ENCODE measurements around the gene ZNF248. TPM values are rescaled to one million over a fixed set of nuclear protein-coding genes. Genes with fewer than 3 reads are reported as not detected.

ZNF248 gene
- total RNA-seq, 1 experiment from 2014 or later = 115 TPM

DNA sequence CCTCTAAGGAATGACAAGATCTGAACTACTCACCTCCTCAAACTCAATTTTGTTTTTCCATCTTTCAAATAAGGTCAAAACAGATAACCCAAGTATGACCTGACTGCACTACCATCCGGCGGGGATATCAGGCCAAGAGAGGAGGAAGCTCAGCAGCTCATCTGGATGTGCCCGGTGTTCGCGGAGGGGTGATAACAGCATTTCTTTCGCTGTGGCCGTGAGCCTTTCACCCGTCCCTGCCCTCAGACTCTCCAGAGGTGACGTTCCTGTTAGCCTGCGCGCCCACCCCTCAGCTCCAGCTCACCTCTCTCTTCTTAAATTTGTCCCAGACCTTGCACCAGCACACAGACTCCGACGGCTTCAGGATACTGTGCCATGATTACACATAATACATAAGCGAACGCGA lies 526 bp downstream of the ZNF248 start:
- CTCF ChIA-PET = interaction anchor here (1.1 kb wide), 1 partner anchor 102 kb away, joined by 5 read pairs; no protein-coding TSS in a partner anchor
- peak overlapping the region; percentile 86 for H3K4me2 ChIP-seq (ENCODE audit: low read length)
- H3K9ac ChIP-seq (ENCODE audit: low read length) = peak overlapping the region; percentile 87
- DNase-seq (peak; percentile 62), ATAC-seq (peak; percentile 8)
- peaks cover 67% of the 10 kb centered on the region for H3K79me2 ChIP-seq (ENCODE audit: low read length)
- H4K20me1 ChIP-seq (ENCODE audit: low read length) = peaks cover 7% of the 10 kb centered on the region; the same call in 1 of the 2 replicates
- peak overlapping the region; percentile 74 for H3K4me3 ChIP-seq (ENCODE audit: low read length)
- peak overlapping the region; percentile 85 for H3K27ac ChIP-seq (ENCODE audit: low read length)
- H3K36me3 ChIP-seq (ENCODE audit: low read depth, low read length) = peaks cover 50% of the 10 kb centered on the region
- no peaks in the 10 kb centered on the region for H3K9me2 ChIP-seq (replicated peaks; ENCODE audit: low read length)
- peaks cover 49% of the 10 kb centered on the region for H3K4me1 ChIP-seq (ENCODE audit: insufficient read depth, low read length)
- POLR2A ChIA-PET (ENCODE audit: unreplicated experiment) = interaction anchor here (1.0 kb wide), 1 partner anchor 67 kb away, joined by 13 read pairs; no protein-coding TSS in a partner anchor
- TF ChIP-seq EZH2 (IDR thresholded peaks at IDR 0.05; ENCODE audit: low read length, unreplicated experiment) (no peak), EZH2phosphoT487 (IDR thresholded peaks at IDR 0.05; ENCODE audit: borderline replicate concordance, low read length) (no peak), CTCF (conservative IDR thresholded peaks at IDR 0.05; ENCODE audit: low read depth, low read length) (no peak)
- BruUV-seq (replicated peaks) = TSS peak; percentile 39
- peaks cover 13% of the 10 kb centered on the region for H3F3A ChIP-seq (ENCODE audit: low read length, unreplicated experiment)
- intact Hi-C loops (cut with micrococcal nuclease) = loop anchor here (1.0 to 10.0 kb wide), 4 partner anchors 68 to 422 kb away; partner anchors contain the start of genes ZNF25 and ZNF37A
- peaks cover 20% of the 10 kb centered on the region for H3K9me3 ChIP-seq (ENCODE audit: low read length)
- H3K27me3 ChIP-seq (ENCODE audit: low read length) = no peaks in the 10 kb centered on the region
- H2AFZ ChIP-seq (ENCODE audit: low read length) = peak overlapping the region; percentile 80

GRCh38 chr10:37855636-37856035 lies 1.8 kb downstream of the ZNF248 start:
- Histone ChIP-seq H3K9ac (ENCODE audit: low read length) (peak overlapping the region; percentile 87), H3K9me2 (replicated peaks; ENCODE audit: low read length) (no peaks in the 10 kb centered on the region), H2AFZ (ENCODE audit: low read length) (peak overlapping the region; percentile 80), H3F3A (ENCODE audit: low read length, unreplicated experiment) (peaks cover 8% of the 10 kb centered on the region), H3K9me3 (ENCODE audit: low read length) (peaks cover 11% of the 10 kb centered on the region), H4K20me1 (ENCODE audit: low read length) (peaks cover 7% of the 10 kb centered on the region; the same call in 1 of the 2 replicates), H3K4me2 (ENCODE audit: low read length) (peak overlapping the region; percentile 86), H3K79me2 (ENCODE audit: low read length) (peaks cover 80% of the 10 kb centered on the region), H3K4me3 (ENCODE audit: low read length) (peak overlapping the region; percentile 74), H3K36me3 (ENCODE audit: low read depth, low read length) (peaks cover 56% of the 10 kb centered on the region), H3K27ac (ENCODE audit: low read length) (peak overlapping the region; percentile 85), H3K27me3 (ENCODE audit: low read length) (no peaks in the 10 kb centered on the region), H3K4me1 (ENCODE audit: insufficient read depth, low read length) (peaks cover 40% of the 10 kb centered on the region)
- intact Hi-C loops (cut with micrococcal nuclease) = loop anchor here (2.0 to 10.0 kb wide), 3 partner anchors 101 to 421 kb away; partner anchors contain the start of gene ZNF37A
- POLR2A ChIA-PET (ENCODE audit: unreplicated experiment) = interaction anchor here (0.6 kb wide), 1 partner anchor 66 kb away, joined by 3 read pairs; no protein-coding TSS in a partner anchor
- TF ChIP-seq EZH2phosphoT487 (IDR thresholded peaks at IDR 0.05; ENCODE audit: borderline replicate concordance, low read length) (no peak), CTCF (conservative IDR thresholded peaks at IDR 0.05; ENCODE audit: low read depth, low read length) (no peak), EZH2 (IDR thresholded peaks at IDR 0.05; ENCODE audit: low read length, unreplicated experiment) (no peak)
- DNase-seq (peak; percentile 65), ATAC-seq (no peak; the same call in 1 of the 2 replicates)
- CTCF ChIA-PET = interaction anchor here (1.1 kb wide), 1 partner anchor 101 kb away, joined by 5 read pairs; no protein-coding TSS in a partner anchor
- BruUV-seq (replicated peaks) = no TSS peak

GRCh38 chr10:37854626-37855025 lies 2.8 kb downstream of the ZNF248 start:
- H3K9me3 ChIP-seq (ENCODE audit: low read length) = peaks cover 2% of the 10 kb centered on the region
- peaks cover 90% of the 10 kb centered on the region for H3K79me2 ChIP-seq (ENCODE audit: low read length)
- peak overlapping the region; percentile 86 for H3K4me2 ChIP-seq (ENCODE audit: low read length)
- H4K20me1 ChIP-seq (ENCODE audit: low read length) = peaks cover 7% of the 10 kb centered on the region; the same call in 1 of the 2 replicates
- H3F3A ChIP-seq (ENCODE audit: low read length, unreplicated experiment) = no peaks in the 10 kb centered on the region
- H3K9me2 ChIP-seq (replicated peaks; ENCODE audit: low read length) = no peaks in the 10 kb centered on the region
- intact Hi-C loops (cut with micrococcal nuclease) = loop anchor here (2.0 to 10.0 kb wide), 3 partner anchors 100 to 420 kb away; partner anchors contain the start of gene ZNF37A
- DNase-seq (peak; percentile 31), ATAC-seq (no peak)
- BruUV-seq (replicated peaks) = no TSS peak
- ChIA-PET CTCF (no interaction called here), POLR2A (ENCODE audit: unreplicated experiment) (interaction anchor here (0.6 to 0.7 kb wide), 2 partner anchors 13 to 28 kb away, joined by 3 read pairs; no protein-coding TSS in a partner anchor)
- no peak overlapping the region for H2AFZ ChIP-seq (ENCODE audit: low read length)
- no peak for TF ChIP-seq EZH2 (IDR thresholded peaks at IDR 0.05; ENCODE audit: low read length, unreplicated experiment)
- no peaks in the 10 kb centered on the region for H3K27me3 ChIP-seq (ENCODE audit: low read length)
- peaks cover 36% of the 10 kb centered on the region for H3K4me1 ChIP-seq (ENCODE audit: insufficient read depth, low read length)
- H3K4me3 ChIP-seq (ENCODE audit: low read length) = peak overlapping the region; percentile 74
- H3K9ac ChIP-seq (ENCODE audit: low read length) = peak overlapping the region; percentile 87
- peak overlapping the region; percentile 1; the same call in 1 of the 2 replicates for H3K27ac ChIP-seq (ENCODE audit: low read length)
- H3K36me3 ChIP-seq (ENCODE audit: low read depth, low read length) = peaks cover 56% of the 10 kb centered on the region
